ENCODE results near the gene LRCOL1.

The LRCOL1 gene

DNA sequence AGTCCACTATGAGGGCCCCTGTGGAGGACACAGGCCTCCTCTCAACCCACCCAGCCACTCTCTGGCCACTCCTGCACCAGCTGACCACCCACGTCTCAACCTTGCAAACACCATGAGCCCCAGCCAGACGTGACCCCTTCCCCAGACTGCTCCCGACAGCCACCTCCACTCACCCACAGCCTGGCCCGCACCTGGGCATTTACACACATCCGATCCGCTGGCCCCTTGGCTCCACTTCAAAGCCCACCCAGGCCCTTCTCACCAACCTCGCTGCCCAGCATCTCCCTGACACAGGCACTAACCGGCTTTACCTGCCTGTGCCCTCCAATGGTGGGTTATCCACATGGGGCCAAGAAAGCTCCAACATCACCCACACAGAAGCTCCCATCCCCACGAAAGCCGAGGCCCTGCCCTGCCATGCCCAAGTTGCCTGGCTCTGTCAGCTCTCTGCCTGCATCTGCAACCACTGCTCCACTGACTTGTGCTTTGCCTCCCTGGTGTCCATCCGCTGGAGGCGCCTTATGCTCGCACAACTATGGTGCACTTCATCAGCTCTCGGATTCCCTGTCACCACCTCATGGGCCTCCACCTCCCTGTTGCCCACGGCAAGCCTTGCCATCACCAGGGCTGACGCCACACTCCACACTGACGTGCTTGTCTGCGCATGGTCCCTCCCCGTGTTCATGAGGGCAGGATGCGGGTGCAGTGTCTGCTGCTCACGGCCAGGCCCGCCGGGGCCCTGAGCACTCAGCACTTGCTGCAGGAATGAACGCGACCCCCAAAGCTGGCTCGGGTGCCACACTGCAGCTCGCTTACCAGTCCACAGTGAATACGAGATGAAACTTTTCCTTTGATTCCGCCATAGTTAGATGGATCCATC, 24.9 kb upstream of the LRCOL1 start:
- DNase-seq = no peak

DNA sequence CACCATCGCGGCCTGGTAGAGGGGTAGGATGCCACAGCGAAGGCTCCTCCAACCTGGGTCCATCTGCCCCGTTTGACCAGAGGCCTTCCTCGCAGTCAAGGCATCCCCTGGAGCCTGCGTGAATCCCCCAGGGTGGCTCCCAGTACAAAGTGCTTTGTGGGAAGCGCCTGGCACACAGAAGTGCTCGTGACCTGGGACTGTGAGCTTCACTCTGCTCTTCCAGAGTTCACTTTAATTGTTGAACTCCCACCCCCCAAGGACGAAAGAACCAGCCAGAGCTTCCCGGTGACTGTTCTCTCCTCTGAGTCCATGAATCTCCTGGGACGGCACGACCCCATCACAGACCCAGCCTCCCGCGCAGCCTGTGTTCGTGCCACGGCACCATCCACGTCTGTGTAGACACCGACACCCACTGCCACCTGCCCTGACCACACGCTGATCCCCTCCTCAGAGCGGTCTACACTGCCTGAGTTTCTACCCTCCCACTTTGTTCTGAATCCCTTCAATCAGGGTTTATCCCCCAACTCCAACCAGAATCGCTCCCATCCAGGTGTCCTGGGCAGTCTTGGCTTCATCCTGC, 24.1 kb upstream of the LRCOL1 start:
- no peak for DNase-seq

DNA sequence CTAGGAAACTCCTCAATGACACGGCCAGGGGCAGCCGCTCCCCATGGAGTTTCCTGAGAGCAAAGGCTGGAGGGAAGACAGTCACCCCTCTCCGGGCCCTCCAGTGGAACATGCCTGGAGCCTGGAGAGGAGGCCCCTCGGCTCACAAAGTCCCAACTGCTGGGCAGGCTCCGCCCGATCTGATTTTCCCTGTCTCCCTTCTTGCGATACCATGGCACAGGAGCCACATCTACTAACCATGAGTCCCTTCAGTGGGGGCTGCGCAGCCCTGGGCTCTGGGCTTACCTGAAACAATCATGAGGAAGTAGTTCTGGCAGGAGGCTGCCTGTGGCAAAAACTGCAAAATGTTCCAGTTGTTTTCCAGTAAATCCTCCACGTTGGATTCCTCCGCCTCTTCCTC, 23.5 kb upstream of the LRCOL1 start:
- no peak for DNase-seq

DNA sequence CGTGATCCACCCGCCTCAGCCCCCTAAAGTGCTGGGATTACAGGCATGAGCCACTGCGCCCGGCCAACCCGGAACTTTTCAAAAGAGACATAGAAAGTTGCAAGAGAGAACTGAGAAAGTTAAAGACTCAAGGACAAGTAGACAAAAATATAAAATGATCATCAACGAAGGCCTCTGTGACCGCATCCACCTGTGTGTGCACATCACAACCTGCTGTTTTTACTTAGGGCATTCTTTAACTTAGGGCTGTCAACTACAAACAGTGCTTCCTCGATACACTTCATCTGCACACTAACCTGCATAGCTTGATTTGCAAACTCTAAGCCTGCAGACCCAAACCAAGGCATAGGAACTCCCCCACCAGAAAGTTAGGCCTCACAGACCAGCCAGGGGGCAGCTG, 23.0 kb upstream of the LRCOL1 start:
- no peak for DNase-seq

DNA sequence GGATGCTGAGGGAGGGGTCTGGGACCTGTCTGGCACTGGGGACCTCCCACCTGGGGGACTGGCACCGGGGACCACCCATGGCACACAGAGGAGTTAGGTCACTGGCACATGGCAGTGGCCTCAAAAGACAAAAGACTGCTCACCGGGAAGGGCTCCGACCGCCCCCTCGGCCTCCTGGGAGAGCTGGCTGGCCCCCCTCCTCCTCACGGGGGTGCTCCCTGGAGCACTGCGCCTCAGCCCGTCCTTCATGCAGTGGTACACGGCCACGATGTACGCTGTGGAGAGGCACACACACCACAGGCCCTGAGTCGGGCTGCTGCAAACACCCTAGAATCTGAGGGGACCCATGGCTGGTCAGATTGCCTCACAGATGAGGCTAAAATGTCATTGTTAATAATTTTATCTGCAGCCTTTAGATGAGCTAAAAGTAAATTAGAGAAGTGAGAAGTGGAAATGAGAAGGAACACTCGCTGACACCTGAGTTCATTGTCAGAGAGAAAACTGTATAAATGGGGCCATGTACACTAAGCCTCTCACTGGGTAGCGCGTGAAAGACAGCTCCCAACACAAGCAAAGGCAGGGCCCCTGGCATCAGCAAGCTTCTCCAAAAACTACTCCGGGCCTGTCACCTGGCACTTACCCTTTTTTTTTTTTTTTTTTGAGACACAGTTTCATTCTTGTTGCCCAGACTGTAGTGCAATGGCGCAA, 22.3 kb upstream of the LRCOL1 start:
- DNase-seq = no peak

DNA sequence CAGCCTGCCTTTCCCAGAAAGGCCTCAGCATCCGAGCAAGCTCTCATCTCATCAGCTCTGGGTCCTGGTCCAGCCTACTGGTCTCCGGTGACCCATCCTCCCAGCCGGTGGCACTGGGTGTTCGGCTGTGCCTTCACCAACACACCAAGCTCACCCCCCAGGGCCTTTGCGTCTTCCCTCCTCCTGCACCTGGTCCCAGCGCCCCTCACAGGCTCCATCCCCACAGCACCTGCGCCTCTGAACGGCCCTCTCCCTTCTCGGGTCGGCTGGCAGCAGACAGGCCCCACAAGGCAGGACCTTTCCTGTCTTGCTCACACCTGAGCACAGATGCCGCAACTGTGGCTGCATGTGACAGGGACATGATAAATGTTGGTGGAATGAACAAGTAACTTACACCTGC, 21.3 kb upstream of the LRCOL1 start:
- DNase-seq = no peak

DNA sequence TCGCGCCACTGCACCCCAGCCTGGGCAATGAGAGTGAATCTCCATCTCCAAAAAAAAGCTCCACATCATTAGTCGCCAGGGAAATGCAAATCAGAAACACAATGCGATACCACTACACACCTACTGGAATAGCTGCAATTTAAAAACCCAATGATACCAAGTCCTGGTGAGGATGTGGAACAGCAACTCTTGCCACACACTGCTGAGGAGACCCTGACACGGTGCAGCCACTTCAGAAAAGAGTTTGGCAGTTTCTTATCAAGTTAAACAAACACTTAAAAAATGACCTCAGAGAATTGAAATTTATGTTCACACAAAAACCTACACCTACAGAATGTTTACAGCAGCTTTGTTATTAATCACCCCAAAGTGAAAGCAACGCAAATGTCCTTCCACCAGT, 20.3 kb upstream of the LRCOL1 start:
- DNase-seq = no peak

DNA sequence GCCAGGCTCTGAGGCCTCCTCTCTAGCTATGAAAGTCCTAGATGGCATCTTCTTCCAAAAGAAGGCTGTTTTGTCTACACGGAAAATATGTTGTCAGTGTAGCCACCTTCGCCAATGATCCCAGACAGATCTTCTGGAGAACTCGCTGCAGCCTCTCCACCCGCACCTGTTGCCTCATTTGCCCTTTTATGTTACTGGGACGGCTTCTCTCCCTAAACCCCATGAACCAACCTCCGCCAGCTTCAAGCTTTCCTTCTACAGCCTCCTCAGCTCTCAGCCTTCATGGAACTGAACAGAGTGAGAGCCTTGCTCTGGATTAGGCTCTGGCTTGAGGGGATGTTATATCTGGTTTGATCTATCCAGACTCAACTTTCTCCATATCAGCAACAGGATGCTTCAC, 18.9 kb upstream of the LRCOL1 start:
- no peak for DNase-seq

DNA sequence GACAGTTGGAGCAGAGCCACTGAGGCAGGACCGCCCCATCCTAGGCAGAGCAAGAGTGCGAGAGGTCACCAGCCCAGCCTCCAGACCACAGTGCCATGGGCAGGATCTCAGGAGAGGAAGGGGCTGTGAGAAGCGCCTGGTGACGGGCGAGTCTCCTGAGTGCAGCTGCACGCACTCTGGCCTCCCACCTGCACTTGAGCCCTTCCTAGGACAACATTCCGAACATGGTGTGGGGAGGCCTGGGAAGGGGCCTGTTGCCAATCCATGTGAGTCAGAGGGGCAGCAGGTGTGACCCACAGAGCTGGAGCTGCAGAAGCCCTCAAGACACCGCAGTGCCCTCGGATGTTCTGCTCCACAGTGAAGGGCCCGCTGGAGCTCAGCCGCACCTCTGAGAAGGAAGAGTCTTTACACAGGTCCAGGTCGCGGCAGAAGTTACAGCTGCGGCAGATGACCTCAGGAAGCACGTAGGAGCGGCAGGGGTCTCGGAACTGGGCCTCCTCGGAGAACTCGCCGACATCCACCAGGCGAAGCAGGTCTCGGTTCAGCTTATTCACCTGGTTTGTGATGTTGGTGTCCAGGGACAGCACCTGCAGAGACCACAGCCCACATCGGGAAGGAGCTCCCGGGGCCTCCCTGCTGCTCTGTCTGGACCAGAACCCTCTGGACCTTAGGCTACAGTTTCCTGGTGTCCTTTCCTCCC, 15.5 kb upstream of the LRCOL1 start:
- DNase-seq = no peak

DNA sequence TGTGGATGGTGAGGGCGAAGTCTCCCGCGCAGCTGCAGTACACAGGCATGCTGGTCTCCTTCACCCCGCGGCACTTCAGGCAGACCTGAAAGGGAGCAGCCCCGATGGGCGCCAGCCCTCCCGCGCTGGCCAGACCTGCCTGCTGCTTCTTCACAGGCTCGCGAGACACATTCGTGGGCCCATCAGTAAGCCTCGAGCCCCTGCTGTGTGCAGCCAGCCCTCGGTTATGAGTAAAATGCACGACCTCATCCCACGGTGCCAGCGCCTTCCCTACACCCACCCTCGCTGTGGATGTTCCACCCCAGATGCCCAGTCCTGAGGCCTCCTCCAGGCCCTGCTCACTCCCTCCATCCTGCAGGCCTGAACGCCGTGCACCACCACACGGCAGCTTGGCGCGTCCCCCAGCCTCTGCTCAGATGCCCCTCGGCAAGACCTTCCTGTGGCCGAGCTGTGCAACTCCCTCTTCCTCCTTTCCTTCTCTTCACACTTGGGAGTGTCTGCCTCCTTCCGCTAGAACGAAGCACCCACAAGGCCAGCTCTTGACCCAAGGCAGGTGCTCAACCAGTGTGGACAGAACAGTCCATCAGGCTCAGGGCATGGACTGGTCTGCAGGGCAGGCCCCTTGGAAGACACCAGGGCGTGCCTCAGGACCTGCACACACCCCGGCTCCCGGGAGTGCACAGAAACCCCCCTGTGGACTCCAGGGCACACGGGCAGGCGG, 14.7 kb upstream of the LRCOL1 start:
- DNase-seq = no peak

DNA sequence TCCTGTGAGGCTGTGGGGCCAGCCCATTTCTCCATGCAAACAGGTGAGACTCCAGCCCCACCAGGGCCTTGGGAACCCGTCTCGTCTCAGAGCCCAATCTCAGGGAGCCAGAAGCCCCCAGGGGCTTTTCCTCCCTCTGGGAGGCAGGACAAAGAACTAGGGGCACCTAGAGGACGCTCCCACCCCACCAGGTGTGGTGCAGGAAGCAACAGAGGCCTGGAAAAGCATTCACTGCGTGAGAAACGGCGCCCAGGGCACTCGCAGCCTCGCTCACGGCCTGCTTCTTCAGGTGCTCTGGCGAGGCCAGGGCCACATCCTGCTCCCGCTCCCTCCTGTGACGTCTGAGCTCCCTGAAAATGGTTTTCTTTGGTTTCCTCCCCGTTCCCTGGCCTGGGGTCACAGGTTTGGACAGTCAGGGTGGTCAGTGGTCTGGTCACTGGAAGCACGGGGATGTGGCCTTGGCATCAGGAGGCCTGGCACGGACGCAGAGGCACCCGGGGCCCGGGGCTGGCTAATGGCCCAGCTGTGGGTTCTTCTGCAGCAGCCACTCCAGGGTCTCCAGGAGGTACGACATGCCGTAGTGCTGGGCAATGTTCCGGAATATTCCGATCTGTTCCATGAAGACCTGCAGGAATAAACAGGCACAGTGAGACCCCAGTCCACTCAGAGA, 13.9 kb upstream of the LRCOL1 start:
- DNase-seq = no peak

DNA sequence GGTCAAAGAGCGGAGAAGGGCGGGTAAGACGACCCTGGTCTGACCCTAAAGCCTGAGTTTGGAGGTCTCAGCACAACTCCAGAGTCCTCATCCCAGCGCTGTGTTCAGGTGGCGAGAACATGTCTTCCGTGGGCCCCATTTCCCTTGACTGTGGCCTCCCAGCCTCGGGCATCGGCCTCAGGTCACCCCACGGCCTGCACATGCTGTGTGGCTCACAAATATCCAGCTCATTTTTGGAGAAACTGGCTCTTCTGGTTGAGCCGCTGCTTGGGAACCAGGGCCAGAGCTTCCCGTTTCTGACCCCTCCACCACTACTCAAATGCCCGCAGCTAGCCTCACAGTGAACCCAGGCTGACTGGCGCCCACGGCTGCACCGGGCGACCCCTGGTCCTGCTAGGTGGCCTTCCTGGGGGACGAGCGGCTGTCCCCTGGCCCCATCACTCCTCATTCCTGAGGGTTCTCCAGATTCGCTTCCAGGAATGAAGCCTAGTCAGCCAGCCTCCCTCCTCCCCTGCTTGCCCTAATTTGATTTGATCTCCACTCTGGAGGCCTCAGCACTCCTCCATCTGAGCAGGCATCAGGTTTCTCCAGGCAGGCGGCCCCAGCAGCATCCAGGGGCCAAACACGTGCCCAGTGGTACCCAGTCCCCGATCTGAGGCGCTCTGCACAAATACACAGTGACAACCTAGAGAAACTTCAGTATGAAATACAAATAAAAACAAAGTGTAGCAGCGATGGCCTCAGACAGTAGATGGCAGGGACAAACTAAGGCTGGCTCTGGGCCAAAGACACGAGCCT, 12.9 kb upstream of the LRCOL1 start:
- DNase-seq = no peak

DNA sequence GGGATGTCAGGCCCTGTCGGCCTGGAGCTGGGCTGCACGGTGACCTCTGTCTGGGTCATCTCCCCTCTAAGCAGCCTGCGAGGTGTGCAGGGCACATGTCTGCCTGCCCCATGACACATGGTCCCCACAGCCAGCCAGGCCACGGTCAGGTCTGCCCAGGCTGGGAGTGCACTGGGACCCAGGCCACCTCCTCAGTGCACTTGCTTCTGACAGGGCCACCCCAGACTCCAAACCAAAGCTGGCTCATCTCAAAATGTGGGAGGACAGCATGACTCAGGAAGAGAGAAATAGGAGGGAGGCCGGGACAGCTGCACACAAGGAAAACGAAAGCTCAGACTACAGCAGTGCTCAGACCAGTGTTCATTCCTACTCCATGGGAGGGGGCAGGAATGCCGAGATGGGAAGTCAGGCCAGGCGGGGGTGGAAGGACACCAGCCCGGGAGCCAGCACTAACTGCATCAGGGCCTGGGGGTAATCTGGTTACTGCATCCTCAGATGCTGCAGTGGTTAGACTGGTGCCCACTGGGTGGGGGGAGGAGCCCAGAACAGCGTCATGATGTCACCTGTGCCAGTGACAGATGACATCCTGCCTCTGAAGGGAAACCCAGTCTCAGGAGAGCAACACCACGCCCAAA, 12.2 kb upstream of the LRCOL1 start:
- DNase-seq = no peak

DNA sequence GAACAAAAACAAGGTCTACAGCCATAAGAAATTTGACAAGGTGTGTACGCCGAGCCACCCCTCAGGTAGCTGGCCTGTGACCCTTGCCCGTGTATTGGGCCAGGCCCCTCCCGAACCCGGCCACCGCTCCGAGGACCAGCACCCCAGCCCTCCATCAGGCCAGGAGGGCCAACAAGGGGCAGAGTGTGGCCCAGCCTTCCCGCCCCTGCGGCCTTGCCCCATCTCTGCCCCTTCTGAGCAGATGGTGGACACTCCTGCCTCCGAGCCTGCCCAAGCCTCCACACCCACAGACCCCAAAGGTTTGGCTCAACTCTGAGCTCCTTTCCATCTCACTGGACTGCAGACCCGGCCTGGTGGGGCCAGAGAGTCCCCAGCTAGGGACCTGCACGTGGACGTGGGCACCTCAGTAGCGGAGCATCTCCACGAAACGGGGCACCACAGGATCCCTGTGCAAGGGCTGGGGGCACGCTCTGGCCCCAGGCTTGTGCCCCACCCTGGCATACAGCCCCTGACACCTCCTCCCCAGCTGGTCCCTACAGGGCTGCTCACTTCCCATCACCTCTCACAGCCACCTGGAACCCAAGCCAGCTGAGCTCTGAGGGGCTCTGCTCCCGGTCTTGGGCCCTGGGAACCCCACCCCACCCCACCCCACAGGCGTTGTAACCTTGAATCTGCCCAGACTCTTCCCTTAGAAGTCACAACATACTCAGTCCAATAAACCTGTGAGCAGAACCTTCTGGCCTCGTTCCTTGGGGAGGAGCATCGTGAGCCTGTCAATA, 11.5 kb upstream of the LRCOL1 start:
- DNase-seq = no peak

DNA sequence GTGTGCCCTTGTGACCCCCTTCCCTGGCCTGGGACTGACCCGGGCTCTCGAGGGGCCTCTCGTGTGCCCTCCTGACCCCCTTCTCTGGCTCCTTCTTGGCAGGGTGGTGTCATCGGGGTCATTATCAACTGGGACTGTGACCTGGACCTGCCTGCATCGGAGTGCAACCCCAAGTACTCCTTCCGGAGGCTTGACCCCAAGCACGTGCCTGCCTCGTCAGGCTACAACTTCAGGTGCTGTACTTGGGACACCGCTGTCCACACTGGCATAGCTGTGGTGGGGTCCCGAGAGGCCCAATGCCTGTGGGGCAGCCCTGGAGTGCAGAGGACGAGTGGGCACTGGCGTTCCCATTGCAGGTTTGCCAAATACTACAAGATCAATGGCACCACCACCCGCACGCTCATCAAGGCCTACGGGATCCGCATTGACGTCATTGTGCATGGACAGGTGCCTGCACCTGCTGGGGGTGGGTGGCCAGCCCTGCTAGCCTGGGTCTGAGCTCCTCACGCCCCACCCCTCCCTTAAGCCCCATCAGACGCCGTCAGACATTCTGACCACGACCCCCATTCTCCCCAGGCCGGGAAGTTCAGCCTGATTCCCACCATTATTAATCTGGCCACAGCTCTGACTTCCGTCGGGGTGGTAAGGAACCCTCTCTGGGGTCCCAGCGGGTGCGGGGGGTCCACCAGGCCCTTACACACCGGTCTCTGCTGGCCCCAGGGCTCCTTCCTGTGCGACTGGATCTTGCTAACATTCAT, 10.7 kb upstream of the LRCOL1 start:
- no peak for DNase-seq

DNA sequence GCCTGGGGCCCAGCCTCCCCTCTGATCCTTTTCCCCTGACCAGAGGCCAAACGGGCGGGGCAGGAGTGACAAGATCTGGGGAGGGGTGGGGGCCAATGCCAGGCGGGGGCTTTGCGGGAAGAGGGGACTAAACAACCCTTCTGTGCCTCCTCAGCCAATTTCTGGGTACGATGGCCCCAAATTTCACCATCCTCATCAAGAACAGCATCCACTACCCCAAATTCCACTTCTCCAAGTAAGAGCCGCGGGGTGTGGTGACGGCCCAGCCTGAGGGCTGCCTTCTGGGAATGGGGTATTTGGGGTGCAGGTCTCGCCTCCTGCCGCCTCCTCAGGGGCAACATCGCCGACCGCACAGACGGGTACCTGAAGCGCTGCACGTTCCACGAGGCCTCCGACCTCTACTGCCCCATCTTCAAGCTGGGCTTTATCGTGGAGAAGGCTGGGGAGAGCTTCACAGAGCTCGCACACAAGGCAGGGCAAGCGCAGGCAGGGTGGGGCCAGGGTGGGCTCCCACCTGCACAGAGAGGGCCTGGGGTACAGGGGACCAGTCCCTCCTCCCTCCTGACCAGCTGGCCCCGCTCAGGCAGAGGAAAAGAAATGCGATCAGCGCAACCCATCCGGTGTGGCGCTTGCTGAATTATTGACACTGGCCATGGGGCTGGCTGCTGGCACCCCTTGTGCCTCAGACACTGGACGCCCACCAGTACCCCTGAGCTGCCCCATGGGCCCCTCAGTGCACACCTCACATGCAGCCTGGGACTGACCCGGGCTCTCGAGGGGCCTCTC, 9.9 kb upstream of the LRCOL1 start:
- DNase-seq = no peak

DNA sequence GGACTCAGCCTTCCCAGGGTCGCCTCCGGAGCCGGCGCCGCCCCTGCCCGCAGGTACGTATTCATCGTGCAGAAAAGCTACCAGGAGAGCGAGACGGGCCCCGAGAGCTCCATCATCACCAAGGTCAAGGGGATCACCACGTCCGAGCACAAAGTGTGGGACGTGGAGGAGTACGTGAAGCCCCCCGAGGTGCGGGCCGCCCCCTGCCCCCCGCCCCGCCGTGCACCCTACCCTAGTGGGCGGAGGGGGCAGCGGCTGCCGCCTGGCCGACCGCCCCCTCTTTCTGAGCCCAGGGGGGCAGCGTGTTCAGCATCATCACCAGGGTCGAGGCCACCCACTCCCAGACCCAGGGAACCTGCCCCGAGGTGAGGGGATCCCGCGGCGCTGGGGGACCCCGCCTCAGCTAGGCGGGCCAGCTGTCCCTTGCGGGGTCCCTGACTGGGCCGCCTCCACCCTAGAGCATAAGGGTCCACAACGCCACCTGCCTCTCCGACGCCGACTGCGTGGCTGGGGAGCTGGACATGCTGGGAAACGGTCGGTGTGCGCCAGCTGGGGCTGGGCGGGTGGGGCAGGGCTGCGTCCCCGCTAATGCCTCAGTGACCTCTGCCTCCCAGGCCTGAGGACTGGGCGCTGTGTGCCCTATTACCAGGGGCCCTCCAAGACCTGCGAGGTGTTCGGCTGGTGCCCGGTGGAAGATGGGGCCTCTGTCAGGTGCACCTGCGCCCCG, 9.2 kb upstream of the LRCOL1 start:
- DNase-seq = no peak

DNA sequence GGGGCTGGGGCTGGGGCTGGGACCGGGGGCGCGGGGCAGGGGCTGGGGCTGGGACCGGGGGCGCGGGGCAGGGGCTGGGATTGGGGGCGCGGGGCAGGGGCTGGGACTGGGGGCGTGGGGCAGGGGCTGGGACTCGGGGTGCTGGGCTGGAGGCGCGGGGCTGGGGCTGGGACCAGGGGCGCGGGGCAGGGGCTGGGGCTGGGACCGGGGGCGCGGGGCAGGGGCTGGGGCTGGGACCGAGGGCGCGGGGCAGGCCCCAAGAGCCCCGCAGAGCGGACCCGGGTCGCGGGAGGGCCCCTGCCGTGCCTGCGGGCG, 8.6 kb upstream of the LRCOL1 start:
- no peak for DNase-seq

Measured in DMS153 (cell line).